Activated CD4-positive, alpha-beta T cell treated with anti-CD3 and anti-CD28 coated beads, Interleukin-2, amount 10 ng/mL, durations not matched to agents 7 days and 5 days (primary cell): ENCODE results near the gene MTR. TPM values are rescaled to one million over a fixed set of nuclear protein-coding genes. Genes with fewer than 3 reads are reported as not detected.

Source experiments
- CTCF ChIA-PET: fragments of 350-600 bp; sonication (Branson Sonifier 250); formaldehyde crosslinking; loops from one replicate; lab custom pipeline; 2021; ENCODE audit warnings: antibody characterized with exemption; lab: Charles Lee
- POLR2A ChIA-PET: fragments of 350-600 bp; sonication (Branson Sonifier 250); formaldehyde crosslinking; loops from one replicate; lab custom pipeline; 2021; ENCODE audit warnings: antibody characterized with exemption; lab: Charles Lee
- DNase-seq: peaks from one replicate; pipeline ENCODE4 v3.0.0-alpha.2; 2020
- H3K27ac Mint-ChIP-seq: one replicate; pipeline ENCODE4 v1.8.0; 2021; ENCODE audit warnings: mild to moderate bottlenecking, moderate library complexity, mixed read lengths
- H3K27me3 Mint-ChIP-seq: one replicate; pipeline ENCODE4 v1.8.0; 2021; ENCODE audit warnings: mixed read lengths
- H3K36me3 Mint-ChIP-seq: one replicate; pipeline ENCODE4 v1.8.0; 2021; ENCODE audit warnings: low read depth, mixed read lengths
- H3K4me1 Mint-ChIP-seq: one replicate; pipeline ENCODE4 v1.8.0; 2021; ENCODE audit warnings: mixed read lengths
- H3K4me3 Mint-ChIP-seq: one replicate; pipeline ENCODE4 v1.8.0; 2021; ENCODE audit warnings: mild to moderate bottlenecking, moderate library complexity, mixed read lengths
- H3K9me3 Mint-ChIP-seq: one replicate; pipeline ENCODE4 v1.8.0; 2021; ENCODE audit warnings: mixed read lengths
- total RNA-seq, 2 experiments: library from RNA; stranded (reverse); gene quantifications; one replicate each; pipeline ENCODE4 v1.2.3, GENCODE V29; 2021

Gene MTR
- total RNA-seq, 2 experiments from 2014 or later: 41.1 to 42.5 TPM

GRCh38 chr1:236944556-236944955, 149.5 kb downstream of the MTR start:
- no peaks in the 10 kb centered on the region for H3K36me3 Mint-ChIP-seq
- H3K27ac Mint-ChIP-seq: no peak overlapping the region
- H3K27me3 Mint-ChIP-seq: no peaks in the 10 kb centered on the region
- H3K4me1 Mint-ChIP-seq: no peaks in the 10 kb centered on the region
- ChIA-PET CTCF (no interaction called here), POLR2A (no interaction called here)
- H3K4me3 Mint-ChIP-seq: no peak overlapping the region
- no peak for DNase-seq
- no peaks in the 10 kb centered on the region for H3K9me3 Mint-ChIP-seq

- no peaks in the 10 kb centered on the region for H3K36me3 Mint-ChIP-seq
- CTCF ChIA-PET: no interaction called here
- H3K27me3 Mint-ChIP-seq: no peaks in the 10 kb centered on the region
- H3K4me3 Mint-ChIP-seq: no peak overlapping the region
- POLR2A ChIA-PET: no interaction called here
- no peaks in the 10 kb centered on the region for H3K4me1 Mint-ChIP-seq
- no peaks in the 10 kb centered on the region for H3K9me3 Mint-ChIP-seq
- no peak for DNase-seq
- H3K27ac Mint-ChIP-seq: no peak overlapping the region
These were observed 149.9 kb downstream of the MTR start for GRCh38 chr1:236945002-236945401.

GRCh38 chr1:236947794-236948193, 152.7 kb downstream of the MTR start:
- ChIA-PET CTCF (no interaction called here), POLR2A (no interaction called here)
- DNase-seq: no peak
- Mint-ChIP-seq H3K4me3 (no peak overlapping the region), H3K27ac (no peak overlapping the region), H3K4me1 (no peaks in the 10 kb centered on the region), H3K9me3 (no peaks in the 10 kb centered on the region), H3K36me3 (no peaks in the 10 kb centered on the region), H3K27me3 (no peaks in the 10 kb centered on the region)

GRCh38 chr1:236948381-236948780, 153.3 kb downstream of the MTR start:
- no peaks in the 10 kb centered on the region for H3K9me3 Mint-ChIP-seq
- H3K36me3 Mint-ChIP-seq: no peaks in the 10 kb centered on the region
- H3K27me3 Mint-ChIP-seq: no peaks in the 10 kb centered on the region
- no peak overlapping the region for H3K27ac Mint-ChIP-seq
- POLR2A ChIA-PET: no interaction called here
- no peak overlapping the region for H3K4me3 Mint-ChIP-seq
- CTCF ChIA-PET: no interaction called here
- no peak for DNase-seq
- H3K4me1 Mint-ChIP-seq: no peaks in the 10 kb centered on the region

GRCh38 chr1:236948996-236949395, 153.9 kb downstream of the MTR start:
- ChIA-PET POLR2A (no interaction called here), CTCF (no interaction called here)
- H3K27me3 Mint-ChIP-seq: no peaks in the 10 kb centered on the region

GRCh38 chr1:236950365-236950764, 155.3 kb downstream of the MTR start:
- no peaks in the 10 kb centered on the region for H3K4me1 Mint-ChIP-seq
- ChIA-PET POLR2A (no interaction called here), CTCF (no interaction called here)
- no peaks in the 10 kb centered on the region for H3K36me3 Mint-ChIP-seq
- H3K4me3 Mint-ChIP-seq: no peak overlapping the region
- DNase-seq: no peak
- H3K9me3 Mint-ChIP-seq: no peaks in the 10 kb centered on the region
- H3K27me3 Mint-ChIP-seq: no peaks in the 10 kb centered on the region
- H3K27ac Mint-ChIP-seq: no peak overlapping the region

More at GRCh38 chr1:236948996-236949395, 153.9 kb downstream of the MTR start:
- no peaks in the 10 kb centered on the region for H3K4me1 Mint-ChIP-seq
- H3K9me3 Mint-ChIP-seq: no peaks in the 10 kb centered on the region
- H3K27ac Mint-ChIP-seq: no peak overlapping the region
- no peak overlapping the region for H3K4me3 Mint-ChIP-seq
- no peaks in the 10 kb centered on the region for H3K36me3 Mint-ChIP-seq
- DNase-seq: no peak

GRCh38 chr1:236951672-236952071, 156.6 kb downstream of the MTR start:
- no peak overlapping the region for H3K27ac Mint-ChIP-seq
- no peaks in the 10 kb centered on the region for H3K27me3 Mint-ChIP-seq
- DNase-seq: no peak
- H3K4me1 Mint-ChIP-seq: no peaks in the 10 kb centered on the region
- H3K4me3 Mint-ChIP-seq: no peak overlapping the region
- POLR2A ChIA-PET: no interaction called here
- H3K36me3 Mint-ChIP-seq: no peaks in the 10 kb centered on the region
- CTCF ChIA-PET: no interaction called here
- no peaks in the 10 kb centered on the region for H3K9me3 Mint-ChIP-seq

- ChIA-PET POLR2A (no interaction called here), CTCF (no interaction called here)
These were observed 157.3 kb downstream of the MTR start for GRCh38 chr1:236952246-236953003.

GRCh38 chr1:236953151-236953700, 158.1 kb downstream of the MTR start:
- no peak for DNase-seq
- Mint-ChIP-seq H3K9me3 (no peaks in the 10 kb centered on the region), H3K4me3 (no peak overlapping the region), H3K4me1 (no peaks in the 10 kb centered on the region), H3K27me3 (no peaks in the 10 kb centered on the region), H3K27ac (no peak overlapping the region), H3K36me3 (no peaks in the 10 kb centered on the region)
- ChIA-PET POLR2A (no interaction called here), CTCF (no interaction called here)

More at GRCh38 chr1:236952246-236953003, 157.3 kb downstream of the MTR start:
- Mint-ChIP-seq H3K27me3 (no peaks in the 10 kb centered on the region), H3K9me3 (no peaks in the 10 kb centered on the region), H3K36me3 (no peaks in the 10 kb centered on the region), H3K4me3 (no peak overlapping the region), H3K4me1 (no peaks in the 10 kb centered on the region), H3K27ac (no peak overlapping the region)
- DNase-seq: no peak

Other genes starting within 250 kb of the MTR start
- gene HEATR1, start 190.8 kb upstream of the MTR start, total RNA-seq: 10 to 100 TPM; 45.6 to 48.2 TPM
- not detected for gene ACTN2, start 108.8 kb upstream of the MTR start, total RNA-seq
- gene MT1HL1, start 209.1 kb downstream of the MTR start, total RNA-seq: not detected
- gene RYR2, start 246.9 kb downstream of the MTR start, total RNA-seq: not detected